ENCODE data around the gene MSANTD1. TPM values are rescaled to one million over a fixed set of nuclear protein-coding genes. Genes with fewer than 3 reads are reported as not detected.
A peak's percentile ranks its signal among the peaks of the same experiment; 100 is the strongest.

The MSANTD1 gene
- total RNA-seq, 2 donors from 2014 or later, result 0.71 to 1.1 TPM

- intact Hi-C loops (cut with DNase I), result loop anchor here in 1 of 2 donors (5.0 kb wide), 1 partner anchor 172 kb away; no protein-coding TSS in a partner anchor
- peak; percentile 56 for DNase-seq (ENCODE audit: low spot score)
Observed at GRCh38 chr4:3228881-3229280, 20.1 kb upstream of the MSANTD1 start.

- intact Hi-C loops (cut with DNase I), result loop anchor here in 1 of 2 donors (5.0 kb wide), 1 partner anchor 172 kb away; no protein-coding TSS in a partner anchor
- peak; percentile 42 for DNase-seq (ENCODE audit: low spot score)
Observed at GRCh38 chr4:3229328-3229727, 19.6 kb upstream of the MSANTD1 start.

DNA sequence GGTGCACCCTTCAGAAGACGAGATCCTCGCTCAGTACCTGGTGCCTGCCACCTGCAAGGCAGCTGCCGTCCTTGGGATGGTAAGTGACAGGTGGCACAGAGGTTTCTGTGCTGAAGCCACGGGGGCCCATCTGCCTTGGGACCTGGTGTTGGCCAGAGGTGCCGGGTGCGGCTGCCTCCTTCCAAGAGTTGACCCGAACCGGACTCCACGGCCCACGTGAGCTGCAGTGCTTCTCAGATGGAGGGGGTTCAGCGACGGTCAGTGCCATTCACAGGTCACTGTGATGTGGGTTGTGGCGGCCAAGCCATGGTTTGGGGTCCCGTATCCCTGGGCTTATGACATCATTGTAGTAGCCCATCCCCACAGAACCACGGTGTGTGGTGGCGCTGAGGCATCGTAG lies 19.0 kb upstream of the MSANTD1 start:
- intact Hi-C loops (cut with DNase I), result loop anchor here in 1 of 2 donors (5.0 kb wide), 1 partner anchor 173 kb away; no protein-coding TSS in a partner anchor
- DNase-seq (ENCODE audit: low spot score), result peak; percentile 71

GRCh38 chr4:3231471-3231870 lies 17.5 kb upstream of the MSANTD1 start:
- intact Hi-C loops (cut with DNase I), result no loop called here

GRCh38 chr4:3232001-3232400 lies 17.0 kb upstream of the MSANTD1 start:
- DNase-seq (ENCODE audit: low spot score), result no peak
- intact Hi-C loops (cut with DNase I), result no loop called here

More at GRCh38 chr4:3231471-3231870, 17.5 kb upstream of the MSANTD1 start:
- no peak for DNase-seq (ENCODE audit: low spot score)

DNA sequence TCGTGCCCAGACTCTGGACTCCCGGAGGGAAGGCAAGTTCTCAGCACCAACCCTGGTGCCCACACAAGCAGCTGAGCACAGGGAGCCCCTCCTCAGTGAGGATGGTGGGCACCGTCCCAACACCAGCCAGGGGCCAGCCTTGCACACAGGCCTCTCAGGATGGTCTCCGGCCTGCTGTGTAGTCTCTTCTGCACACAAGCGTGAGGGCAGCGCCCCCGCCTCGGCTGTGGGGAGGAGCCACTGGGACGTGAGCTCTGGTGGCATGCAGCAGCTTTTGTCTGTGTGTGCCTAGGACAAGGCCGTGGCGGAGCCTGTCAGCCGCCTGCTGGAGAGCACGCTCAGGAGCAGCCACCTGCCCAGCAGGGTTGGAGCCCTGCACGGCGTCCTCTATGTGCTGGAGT lies 16.1 kb upstream of the MSANTD1 start:
- no peak for DNase-seq (ENCODE audit: low spot score)
- intact Hi-C loops (cut with DNase I), result no loop called here

DNA sequence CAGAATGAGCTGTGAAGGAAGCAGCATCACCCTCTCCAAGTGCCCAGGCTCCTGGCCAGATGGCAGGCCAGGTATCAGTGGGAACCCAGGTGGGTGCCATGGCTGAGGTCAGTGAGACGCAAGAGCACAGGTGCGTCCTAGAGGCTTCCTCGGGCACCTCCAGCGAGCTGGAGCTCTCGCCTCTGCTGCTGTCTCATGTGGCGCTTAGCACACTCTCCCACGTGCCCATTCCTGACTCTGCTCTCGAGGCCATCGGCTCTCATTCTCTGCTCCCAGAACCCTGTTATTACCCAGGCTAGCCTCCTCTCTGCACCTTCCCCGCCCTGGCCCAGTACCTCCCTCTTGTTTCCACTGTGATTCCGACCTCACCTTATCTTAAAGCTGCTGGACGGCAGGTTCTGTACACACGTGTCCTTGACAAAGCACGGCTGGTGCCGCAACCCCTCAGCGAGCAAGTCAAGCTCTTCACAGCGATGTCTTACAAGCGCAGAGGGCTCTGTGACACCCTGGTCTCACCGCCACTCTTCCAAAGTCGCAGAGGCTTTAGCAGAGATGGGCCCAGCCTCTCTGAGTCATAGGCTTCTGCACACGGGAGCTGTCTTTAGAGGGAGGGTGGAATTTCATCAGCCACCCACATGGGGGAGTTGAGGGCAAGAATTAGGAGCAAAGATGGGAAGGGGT lies 15.4 kb upstream of the MSANTD1 start:
- intact Hi-C loops (cut with DNase I), result no loop called here
- DNase-seq (ENCODE audit: low spot score), result no peak

DNA sequence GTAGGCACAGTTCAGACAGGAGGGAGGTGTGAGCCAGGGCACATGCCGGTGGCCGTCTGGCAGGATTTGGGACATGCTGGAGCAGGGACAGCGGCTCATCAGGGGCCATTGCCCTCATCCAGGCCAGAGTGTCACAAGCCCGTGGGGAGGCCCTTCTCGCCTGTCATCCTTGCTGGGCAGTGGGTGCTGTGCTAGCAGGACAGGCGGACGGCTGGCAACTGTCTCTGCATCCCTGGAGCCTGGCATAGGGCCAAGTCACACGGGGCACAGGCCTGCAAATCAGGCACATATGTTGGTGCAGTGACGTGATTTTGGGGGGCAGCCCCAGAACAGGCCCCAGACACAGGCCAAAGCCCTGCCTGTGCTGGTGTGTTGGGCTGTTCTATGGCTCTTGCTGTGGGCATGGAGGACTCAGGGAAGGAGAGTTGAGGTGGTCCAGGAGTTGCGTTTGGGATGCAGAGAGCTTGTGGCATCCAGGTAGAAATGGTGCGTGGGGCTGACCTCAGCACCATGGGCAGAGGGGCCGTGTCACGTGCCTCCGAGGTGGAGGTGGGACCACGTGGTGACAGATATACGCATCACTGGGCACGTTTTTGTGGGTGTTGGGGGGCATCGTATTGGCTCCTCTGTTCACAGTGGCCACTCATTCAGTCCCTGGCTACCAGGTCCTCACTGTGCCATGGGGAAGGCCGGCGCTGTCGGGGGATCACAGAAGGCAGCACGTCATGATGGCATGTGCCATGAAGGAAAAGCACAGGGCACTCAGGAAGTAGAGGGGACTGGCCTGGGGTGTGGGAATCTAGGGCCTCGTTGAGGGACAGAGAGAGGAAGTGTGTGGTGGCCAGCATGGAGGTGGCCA lies 14.6 kb upstream of the MSANTD1 start:
- no peak for DNase-seq (ENCODE audit: low spot score)
- intact Hi-C loops (cut with DNase I), result no loop called here

GRCh38 chr4:3235030-3235345 lies 14.0 kb upstream of the MSANTD1 start:
- no peak for DNase-seq (ENCODE audit: low spot score)
- intact Hi-C loops (cut with DNase I), result no loop called here

GRCh38 chr4:3235581-3235980 lies 13.4 kb upstream of the MSANTD1 start:
- intact Hi-C loops (cut with DNase I), result no loop called here
- no peak for DNase-seq (ENCODE audit: low spot score)

GRCh38 chr4:3236326-3236878 lies 12.6 kb upstream of the MSANTD1 start:
- no peak for DNase-seq (ENCODE audit: low spot score)
- intact Hi-C loops (cut with DNase I), result no loop called here

DNA sequence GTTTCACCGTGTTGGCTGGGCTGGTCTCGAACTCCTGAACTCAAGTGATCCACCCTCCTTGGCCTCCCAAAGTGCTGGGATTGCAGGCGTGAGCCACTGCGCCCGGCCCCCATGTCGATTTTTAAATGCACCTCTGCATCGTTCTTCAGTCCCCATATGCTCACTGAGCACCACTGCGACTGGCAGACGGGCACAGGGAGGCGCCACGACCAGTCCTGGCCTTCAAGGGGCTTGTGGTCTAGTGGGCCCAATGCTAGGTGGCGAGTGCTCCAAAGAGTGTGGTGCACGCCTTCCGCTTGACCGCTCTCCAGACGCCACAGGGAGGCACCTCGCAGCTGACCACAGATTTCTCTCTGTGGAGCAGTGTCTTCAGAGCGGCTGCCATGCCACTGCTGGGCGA lies 11.7 kb upstream of the MSANTD1 start:
- intact Hi-C loops (cut with DNase I), result no loop called here
- DNase-seq (ENCODE audit: low spot score), result no peak

- no peak for DNase-seq (ENCODE audit: low spot score)
- intact Hi-C loops (cut with DNase I), result no loop called here
Observed at GRCh38 chr4:3237712-3238560, 11.0 kb upstream of the MSANTD1 start.

DNA sequence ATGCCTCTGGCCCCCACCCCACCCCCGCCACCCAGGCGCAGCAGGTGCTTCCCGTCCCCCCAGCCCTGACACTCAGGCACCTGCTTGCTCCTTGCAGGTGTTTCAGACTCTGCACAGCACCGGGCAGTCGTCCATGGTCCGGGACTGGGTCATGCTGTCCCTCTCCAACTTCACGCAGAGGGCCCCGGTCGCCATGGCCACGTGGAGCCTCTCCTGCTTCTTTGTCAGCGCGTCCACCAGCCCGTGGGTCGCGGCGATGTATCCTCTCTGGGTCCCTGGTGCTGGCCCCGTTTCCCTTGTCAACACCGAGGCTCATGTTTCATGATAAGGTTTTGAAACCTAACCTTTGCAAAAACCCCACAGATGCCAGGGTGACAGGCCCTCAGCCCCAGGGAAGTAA lies 10.2 kb upstream of the MSANTD1 start:
- intact Hi-C loops (cut with DNase I), result no loop called here
- DNase-seq (ENCODE audit: low spot score), result no peak

DNA sequence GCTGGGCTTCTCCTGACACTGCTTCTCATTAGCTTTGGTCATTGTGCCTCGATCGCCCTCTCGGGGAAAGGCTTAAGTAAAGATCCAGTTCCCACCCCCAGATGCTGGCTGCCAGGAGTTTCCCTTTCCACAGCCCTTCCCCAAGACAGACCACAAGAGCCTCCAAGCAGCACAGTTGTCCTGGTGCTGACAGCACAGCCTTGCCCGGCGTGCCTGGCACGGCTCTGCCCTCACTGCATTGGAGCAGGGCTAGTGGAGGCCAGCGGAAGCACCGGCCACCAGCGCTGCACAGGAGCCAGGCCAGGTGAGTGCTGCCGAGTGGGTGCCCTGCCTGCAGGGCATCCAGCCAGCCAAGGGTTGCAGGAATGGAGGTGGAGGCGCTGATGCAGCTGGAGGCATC lies 9.7 kb upstream of the MSANTD1 start:
- intact Hi-C loops (cut with DNase I), result no loop called here
- no peak for DNase-seq (ENCODE audit: low spot score)

DNA sequence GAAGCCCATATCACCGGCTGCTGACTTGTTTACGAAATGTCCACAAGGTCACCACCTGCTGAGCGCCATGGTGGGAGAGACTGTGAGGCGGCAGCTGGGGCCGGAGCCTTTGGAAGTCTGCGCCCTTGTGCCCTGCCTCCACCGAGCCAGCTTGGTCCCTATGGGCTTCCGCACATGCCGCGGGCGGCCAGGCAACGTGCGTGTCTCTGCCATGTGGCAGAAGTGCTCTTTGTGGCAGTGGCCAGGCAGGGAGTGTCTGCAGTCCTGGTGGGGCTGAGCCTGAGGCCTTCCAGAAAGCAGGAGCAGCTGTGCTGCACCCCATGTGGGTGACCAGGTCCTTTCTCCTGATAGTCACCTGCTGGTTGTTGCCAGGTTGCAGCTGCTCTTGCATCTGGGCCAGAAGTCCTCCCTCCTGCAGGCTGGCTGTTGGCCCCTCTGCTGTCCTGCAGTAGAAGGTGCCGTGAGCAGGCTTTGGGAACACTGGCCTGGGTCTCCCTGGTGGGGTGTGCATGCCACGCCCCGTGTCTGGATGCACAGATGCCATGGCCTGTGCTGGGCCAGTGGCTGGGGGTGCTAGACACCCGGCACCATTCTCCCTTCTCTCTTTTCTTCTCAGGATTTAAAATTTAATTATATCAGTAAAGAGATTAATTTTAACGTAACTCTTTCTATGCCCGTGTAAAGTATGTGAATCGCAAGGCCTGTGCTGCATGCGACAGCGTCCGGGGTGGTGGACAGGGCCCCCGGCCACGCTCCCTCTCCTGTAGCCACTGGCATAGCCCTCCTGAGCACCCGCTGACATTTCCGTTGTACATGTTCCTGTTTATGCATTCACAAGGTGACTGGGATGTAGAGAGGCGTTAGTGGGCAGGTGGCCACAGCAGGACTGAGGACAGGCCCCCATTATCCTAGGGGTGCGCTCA lies 8.7 kb upstream of the MSANTD1 start:
- intact Hi-C loops (cut with DNase I), result no loop called here
- no peak for DNase-seq (ENCODE audit: low spot score)

DNA sequence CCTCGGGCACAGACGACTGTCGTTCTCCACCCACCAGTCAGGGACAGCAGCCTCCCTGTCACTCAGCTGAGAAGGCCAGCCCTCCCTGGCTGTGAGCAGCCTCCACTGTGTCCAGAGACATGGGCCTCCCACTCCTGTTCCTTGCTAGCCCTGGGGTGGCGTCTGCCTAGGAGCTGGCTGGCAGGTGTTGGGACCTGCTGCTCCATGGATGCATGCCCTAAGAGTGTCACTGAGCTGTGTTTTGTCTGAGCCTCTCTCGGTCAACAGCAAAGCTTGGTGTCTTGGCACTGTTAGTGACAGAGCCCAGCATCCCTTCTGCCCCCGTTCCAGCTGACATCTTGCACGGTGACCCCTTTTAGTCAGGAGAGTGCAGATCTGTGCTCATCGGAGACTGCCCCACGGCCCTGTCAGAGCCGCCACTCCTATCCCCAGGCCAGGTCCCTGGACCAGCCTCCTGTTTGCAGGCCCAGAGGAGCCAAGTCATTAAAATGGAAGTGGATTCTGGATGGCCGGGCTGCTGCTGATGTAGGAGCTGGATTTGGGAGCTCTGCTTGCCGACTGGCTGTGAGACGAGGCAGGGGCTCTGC lies 7.9 kb upstream of the MSANTD1 start:
- no peak for DNase-seq (ENCODE audit: low spot score)
- intact Hi-C loops (cut with DNase I), result no loop called here

DNA sequence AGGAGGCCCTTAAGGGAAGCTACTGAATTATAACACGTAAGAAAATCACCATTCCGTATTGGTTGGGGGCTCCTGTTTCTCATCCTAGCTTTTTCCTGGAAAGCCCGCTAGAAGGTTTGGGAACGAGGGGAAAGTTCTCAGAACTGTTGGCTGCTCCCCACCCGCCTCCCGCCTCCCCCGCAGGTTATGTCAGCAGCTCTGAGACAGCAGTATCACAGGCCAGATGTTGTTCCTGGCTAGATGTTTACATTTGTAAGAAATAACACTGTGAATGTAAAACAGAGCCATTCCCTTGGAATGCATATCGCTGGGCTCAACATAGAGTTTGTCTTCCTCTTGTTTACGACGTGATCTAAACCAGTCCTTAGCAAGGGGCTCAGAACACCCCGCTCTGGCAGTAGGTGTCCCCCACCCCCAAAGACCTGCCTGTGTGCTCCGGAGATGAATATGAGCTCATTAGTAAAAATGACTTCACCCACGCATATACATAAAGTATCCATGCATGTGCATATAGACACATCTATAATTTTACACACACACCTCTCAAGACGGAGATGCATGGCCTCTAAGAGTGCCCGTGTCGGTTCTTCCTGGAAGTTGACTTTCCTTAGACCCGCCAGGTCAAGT lies 6.9 kb upstream of the MSANTD1 start:
- intact Hi-C loops (cut with DNase I), result no loop called here
- no peak for DNase-seq (ENCODE audit: low spot score)

Measured in posterior vena cava (tissue), 2 donors.